Hepatic stellate cell (primary cell): ENCODE measurements around the gene PDLIM5.
"Not testable (repeated sequence)": the region's sequence is repeated elsewhere in the genome, so short reads cannot be mapped to it uniquely, and the experiment has no call there.

Source experiments
- DNase-seq: peaks from one replicate; pipeline ENCODE4 v3.0.0; 2011; ENCODE audit warnings: low spot score

Gene PDLIM5

GRCh38 chr4:94528792-94529451 lies 77.2 kb downstream of the PDLIM5 start:
- no peak for DNase-seq

GRCh38 chr4:94530073-94530472 lies 78.3 kb downstream of the PDLIM5 start:
- no peak for DNase-seq

- DNase-seq: no peak
These were observed 80.4 kb downstream of the PDLIM5 start for GRCh38 chr4:94531991-94532789.

GRCh38 chr4:94533405-94534223 lies 81.9 kb downstream of the PDLIM5 start:
- DNase-seq: no peak

GRCh38 chr4:94534401-94535312 lies 82.9 kb downstream of the PDLIM5 start:
- no peak for DNase-seq

- no peak for DNase-seq
These were observed 84.3 kb downstream of the PDLIM5 start for GRCh38 chr4:94536049-94536448.

GRCh38 chr4:94536649-94537469 lies 85.1 kb downstream of the PDLIM5 start:
- no peak for DNase-seq

- DNase-seq: no peak
These were observed 86.3 kb downstream of the PDLIM5 start for GRCh38 chr4:94537921-94538628.

- DNase-seq: no peak
These were observed 88.7 kb downstream of the PDLIM5 start for GRCh38 chr4:94540476-94540875.

GRCh38 chr4:94544811-94545210 lies 93.1 kb downstream of the PDLIM5 start:
- no peak for DNase-seq

GRCh38 chr4:94545296-94545695 lies 93.6 kb downstream of the PDLIM5 start:
- peak; percentile 22 for DNase-seq

GRCh38 chr4:94546949-94547348 lies 95.2 kb downstream of the PDLIM5 start:
- DNase-seq: no peak

- DNase-seq: no peak
These were observed 96.8 kb downstream of the PDLIM5 start for GRCh38 chr4:94548571-94548970.

GRCh38 chr4:94550352-94550751 lies 98.6 kb downstream of the PDLIM5 start:
- DNase-seq: no peak

GRCh38 chr4:94550851-94551250 lies 99.1 kb downstream of the PDLIM5 start:
- no peak for DNase-seq

- no peak for DNase-seq
These were observed 100.2 kb downstream of the PDLIM5 start for GRCh38 chr4:94551643-94552564.

GRCh38 chr4:94556047-94556446 lies 104.3 kb downstream of the PDLIM5 start:
- not testable (repeated sequence) for DNase-seq

- not testable (repeated sequence) for DNase-seq
These were observed 105.9 kb downstream of the PDLIM5 start for GRCh38 chr4:94557632-94558031.

- DNase-seq: no peak
These were observed 106.7 kb downstream of the PDLIM5 start for GRCh38 chr4:94558392-94558904.
